B cell (primary cell): ENCODE measurements around the gene RPL13A.

Experiments
- EZH2 ChIP-seq: IDR thresholded peaks from 2 replicates; pipeline ENCODE4 v1.6.1; 2012; ENCODE audit warnings: borderline replicate concordance, low read depth, mild to moderate bottlenecking, moderate library complexity, low read length; ENCODE audit not compliant: insufficient read depth, poor library complexity, severe bottlenecking
- TF ChIP-seq, protein P1 (sequence below): fragments of 200-600 bp; IDR thresholded peaks from one replicate; pipeline ENCODE4 v1.8.0; 2022; ENCODE audit warnings: antibody characterized with exemption, mild to moderate bottlenecking

DNA sequence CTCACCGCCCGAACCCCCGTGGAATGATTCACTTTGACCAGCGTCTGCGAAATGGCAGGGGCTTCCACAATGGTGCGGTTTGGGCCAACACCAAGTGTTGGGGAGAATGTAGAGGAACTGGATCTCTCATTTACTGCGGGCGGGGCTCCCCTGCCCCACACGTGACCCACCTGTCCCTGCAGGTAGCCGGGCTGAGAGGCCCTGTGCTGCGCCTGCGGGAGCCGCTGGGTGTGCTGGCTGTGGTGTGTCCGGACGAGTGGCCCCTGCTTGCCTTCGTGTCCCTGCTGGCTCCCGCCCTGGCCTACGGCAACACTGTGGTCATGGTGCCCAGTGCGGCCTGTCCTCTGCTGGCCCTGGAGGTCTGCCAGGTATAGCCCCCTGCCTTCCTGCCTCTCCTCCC, 19.2 kb upstream of the RPL13A start:
- TF ChIP-seq, protein P1, sequence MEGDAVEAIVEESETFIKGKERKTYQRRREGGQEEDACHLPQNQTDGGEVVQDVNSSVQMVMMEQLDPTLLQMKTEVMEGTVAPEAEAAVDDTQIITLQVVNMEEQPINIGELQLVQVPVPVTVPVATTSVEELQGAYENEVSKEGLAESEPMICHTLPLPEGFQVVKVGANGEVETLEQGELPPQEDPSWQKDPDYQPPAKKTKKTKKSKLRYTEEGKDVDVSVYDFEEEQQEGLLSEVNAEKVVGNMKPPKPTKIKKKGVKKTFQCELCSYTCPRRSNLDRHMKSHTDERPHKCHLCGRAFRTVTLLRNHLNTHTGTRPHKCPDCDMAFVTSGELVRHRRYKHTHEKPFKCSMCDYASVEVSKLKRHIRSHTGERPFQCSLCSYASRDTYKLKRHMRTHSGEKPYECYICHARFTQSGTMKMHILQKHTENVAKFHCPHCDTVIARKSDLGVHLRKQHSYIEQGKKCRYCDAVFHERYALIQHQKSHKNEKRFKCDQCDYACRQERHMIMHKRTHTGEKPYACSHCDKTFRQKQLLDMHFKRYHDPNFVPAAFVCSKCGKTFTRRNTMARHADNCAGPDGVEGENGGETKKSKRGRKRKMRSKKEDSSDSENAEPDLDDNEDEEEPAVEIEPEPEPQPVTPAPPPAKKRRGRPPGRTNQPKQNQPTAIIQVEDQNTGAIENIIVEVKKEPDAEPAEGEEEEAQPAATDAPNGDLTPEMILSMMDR, result no peak
- no peak for TF ChIP-seq EZH2
